Esophagus mucosa (tissue), 1 donor: Measurements from ENCODE around the gene RIPOR1. TPM values are rescaled to one million over a fixed set of nuclear protein-coding genes. Genes with fewer than 3 reads are reported as not detected.
A peak's percentile ranks its signal among the peaks of the same experiment; 100 is the strongest.

Experiments used
- ATAC-seq: fragments of 200-7000 bp; cut with Tn5 transposase; one replicate; pipeline ENCODE4 v1.9.1; 2020
- total RNA-seq: library from RNA; stranded (reverse); gene quantifications from one replicate; pipeline ENCODE4 v1.2.4, GENCODE V29; 2023
- donor health status: DM: yes; HTN: yes; CAD: no.

RIPOR1 gene
- total RNA-seq, 1 donor from 2014 or later = 14.3 TPM

DNA sequence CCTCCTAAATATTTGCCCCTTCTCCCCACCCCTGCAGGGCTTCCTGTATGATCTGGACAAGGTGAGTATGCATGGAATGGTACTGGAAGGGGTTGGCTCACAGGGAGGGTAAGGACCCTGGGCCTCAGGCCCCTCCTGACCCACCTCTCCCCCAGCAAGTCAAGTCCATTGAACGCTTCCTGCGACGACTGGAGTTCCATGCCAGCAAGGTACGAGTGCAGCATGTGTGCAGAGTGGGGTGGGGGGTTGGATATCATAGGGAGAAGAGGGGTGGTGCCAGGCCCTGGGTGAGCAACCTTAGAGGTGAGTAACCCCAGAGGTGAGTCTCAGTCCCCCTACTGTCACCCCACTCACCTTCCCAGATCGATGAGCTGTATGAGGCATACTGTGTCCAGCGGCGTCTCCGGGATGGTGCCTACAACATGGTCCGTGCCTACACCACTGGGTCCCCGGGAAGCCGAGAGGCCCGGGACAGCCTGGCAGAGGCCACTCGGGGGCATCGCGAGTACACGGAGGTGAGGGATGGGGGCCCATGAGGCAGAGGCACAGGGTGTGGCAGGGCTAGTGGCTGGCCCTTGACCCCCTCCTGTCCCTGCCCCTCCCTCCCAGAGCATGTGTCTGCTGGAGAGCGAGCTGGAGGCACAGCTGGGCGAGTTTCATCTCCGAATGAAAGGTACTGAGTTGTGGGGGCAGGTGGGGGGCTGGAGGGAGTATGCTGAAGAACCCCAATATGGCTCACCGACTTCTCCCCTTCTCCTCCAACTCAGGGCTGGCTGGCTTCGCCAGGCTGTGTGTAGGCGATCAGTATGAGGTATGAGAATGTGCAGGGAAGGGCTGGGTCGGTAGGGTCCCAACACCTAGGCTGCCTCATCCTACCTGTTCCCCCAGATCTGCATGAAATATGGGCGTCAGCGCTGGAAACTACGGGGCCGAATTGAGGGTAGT is 11.3 kb downstream of the RIPOR1 start:
- ATAC-seq = no peak

GRCh38 chr16:67540756-67541155 is 12.1 kb downstream of the RIPOR1 start:
- no peak for ATAC-seq

- no peak for ATAC-seq
These were observed 13.0 kb downstream of the RIPOR1 start for GRCh38 chr16:67541391-67542263.

DNA sequence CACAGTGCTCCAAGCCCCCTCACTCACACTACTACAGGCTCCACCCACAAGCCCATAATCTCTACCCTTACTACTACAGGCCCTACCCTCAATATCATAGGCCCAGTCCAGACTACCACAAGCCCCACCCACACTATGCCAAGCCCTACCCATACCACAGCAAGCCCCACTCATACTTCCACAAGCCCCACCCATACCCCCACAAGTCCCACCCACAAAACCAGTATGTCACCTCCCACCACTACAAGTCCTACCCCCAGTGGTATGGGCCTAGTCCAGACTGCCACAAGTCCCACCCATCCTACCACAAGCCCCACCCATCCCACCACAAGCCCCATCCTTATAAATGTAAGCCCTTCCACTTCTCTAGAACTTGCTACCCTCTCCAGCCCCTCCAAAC is 13.8 kb downstream of the RIPOR1 start:
- peak; percentile 15 for ATAC-seq

GRCh38 chr16:67543036-67543435 is 14.4 kb downstream of the RIPOR1 start:
- no peak for ATAC-seq

DNA sequence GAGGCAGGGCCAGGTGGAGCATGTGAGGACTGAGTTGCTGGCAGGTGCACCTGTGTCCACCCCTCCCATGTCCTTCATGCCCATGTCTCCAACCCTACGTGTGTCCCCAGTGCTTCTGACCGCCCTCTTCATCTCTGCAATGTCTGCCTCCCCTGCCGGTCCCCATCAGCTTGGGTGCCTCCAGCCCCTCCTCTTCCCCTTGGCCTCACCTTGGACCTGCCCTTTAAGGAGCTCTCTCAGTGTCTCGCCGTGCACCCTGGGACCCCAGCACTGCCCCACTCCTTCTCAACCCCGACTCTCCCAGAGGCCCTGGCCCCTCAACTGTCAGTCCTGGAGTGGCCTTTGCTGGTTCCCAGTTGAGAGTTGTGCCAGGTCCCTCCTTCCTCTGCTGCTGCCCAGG is 15.0 kb downstream of the RIPOR1 start:
- no peak for ATAC-seq

GRCh38 chr16:67544329-67544841 is 15.8 kb downstream of the RIPOR1 start:
- peak; percentile 22 for ATAC-seq

- no peak for ATAC-seq
These were observed 16.4 kb downstream of the RIPOR1 start for GRCh38 chr16:67544844-67545664.

GRCh38 chr16:67545665-67546024 is 17.0 kb downstream of the RIPOR1 start:
- ATAC-seq = no peak

GRCh38 chr16:67546091-67546501 is 17.5 kb downstream of the RIPOR1 start:
- no peak for ATAC-seq

- peak; percentile 51 for ATAC-seq
These were observed 18.3 kb downstream of the RIPOR1 start for GRCh38 chr16:67546761-67547422.

DNA sequence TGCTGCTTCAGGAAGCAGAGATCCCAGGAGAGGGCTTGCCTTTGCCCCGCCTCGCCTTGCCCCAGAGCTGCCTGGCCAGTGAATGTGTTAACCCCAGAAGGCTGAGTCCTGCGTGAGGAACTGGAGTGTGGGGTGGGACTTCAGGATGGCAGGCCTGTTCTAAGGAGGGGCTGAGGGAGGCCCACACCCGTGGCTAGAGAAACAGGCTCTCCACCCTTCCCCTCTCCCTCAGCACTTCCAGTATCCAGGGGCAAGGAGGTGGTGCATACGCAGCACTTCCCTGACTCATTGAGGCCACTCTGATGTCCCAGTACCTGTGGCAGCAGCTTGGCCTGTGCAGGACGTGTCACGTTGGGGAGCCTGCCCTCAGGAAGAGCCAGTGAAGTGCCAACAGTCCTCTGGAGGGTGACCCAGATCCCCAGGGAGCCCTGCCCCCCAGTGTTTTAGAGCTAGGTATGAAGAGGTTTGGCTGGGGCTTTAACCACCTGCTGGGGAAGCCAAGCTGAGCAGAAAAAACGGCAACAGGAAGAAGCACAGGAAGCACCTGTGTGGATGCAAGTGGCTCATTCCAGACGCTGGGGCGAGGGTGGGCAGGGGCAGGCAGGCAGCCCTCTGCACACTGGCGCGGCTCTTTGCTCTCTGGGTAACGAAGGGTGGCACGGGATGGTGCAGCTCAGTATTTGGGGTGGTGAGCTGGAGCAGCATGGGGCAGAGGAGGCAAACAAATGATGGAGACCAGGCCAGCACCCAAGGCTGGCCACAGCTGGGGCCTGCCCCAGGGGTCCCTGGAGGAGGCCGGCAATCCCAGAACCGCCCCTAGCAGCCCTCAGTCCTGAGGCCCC is 19.0 kb downstream of the RIPOR1 start:
- ATAC-seq = peak; percentile 74

GRCh38 chr16:67548265-67549126 is 19.9 kb downstream of the RIPOR1 start:
- ATAC-seq = peak; percentile 17

DNA sequence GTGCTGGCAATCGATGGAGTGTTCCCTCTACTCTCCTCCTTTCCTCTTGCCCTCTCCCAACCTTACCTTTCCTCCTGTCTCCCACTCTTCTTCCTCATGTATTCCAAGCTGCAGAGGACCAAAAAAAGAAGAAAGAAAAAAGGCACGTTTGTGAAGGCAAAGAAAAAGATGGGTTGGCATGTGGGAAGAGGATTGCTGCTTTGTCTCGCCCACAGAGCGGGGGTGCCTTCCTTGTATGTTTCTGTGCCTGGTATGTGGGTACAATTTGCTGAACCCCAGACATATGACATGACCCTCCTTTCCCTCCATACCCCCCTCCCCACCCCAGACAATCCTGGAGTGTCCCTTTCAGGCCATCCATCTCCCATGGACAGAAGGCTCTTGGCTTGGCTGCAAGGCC is 20.6 kb downstream of the RIPOR1 start:
- no peak for ATAC-seq

DNA sequence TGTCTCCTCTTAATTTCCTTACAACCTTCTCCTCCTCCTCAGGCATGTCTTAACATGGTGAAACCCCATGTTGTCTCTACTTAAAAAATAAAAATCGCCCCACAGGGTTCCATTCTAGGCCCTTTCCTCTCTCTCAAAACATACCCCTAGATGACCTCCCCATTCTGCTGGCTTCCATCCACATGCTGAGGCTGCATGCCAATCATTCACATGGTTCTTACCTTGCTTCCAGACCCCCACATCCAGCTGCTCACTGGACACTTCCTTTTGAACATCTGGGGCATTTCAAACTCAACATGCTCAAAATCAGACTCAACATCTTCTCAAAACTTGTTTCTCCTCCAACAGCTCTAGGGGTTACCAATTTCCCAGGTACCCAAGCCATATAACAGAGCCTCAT is 21.3 kb downstream of the RIPOR1 start:
- ATAC-seq = no peak

GRCh38 chr16:67551091-67551490 is 22.5 kb downstream of the RIPOR1 start:
- ATAC-seq = no peak

- ATAC-seq = no peak
These were observed 23.3 kb downstream of the RIPOR1 start for GRCh38 chr16:67551972-67552371.

GRCh38 chr16:67552476-67552875 is 23.8 kb downstream of the RIPOR1 start:
- no peak for ATAC-seq

DNA sequence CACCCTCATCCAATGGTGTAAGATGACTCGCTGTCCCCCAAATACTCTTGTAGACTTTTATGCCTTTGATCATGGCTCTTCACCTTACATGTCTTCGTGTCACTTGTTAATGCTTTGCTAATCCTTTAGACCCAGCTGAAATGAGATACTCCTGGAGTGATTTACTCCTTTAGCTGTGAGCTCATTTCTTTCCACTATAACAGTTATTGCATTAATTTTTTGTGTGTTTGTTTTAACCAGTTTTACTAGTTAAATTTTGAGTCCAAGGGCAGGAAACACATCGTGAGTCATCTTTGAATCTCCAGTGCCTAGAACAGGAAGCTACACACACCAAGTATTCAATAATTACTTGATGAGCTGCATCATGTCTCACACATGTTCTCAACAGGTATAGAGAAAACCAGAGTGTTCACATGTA is 27.2 kb downstream of the RIPOR1 start:
- peak; percentile 88 for ATAC-seq

GRCh38 chr16:67558859-67559258 is 30.2 kb downstream of the RIPOR1 start:
- ATAC-seq = no peak
